B cell (primary cell): ENCODE data around the gene CAMSAP2.

Experiments used
- EZH2 ChIP-seq: IDR thresholded peaks from 2 replicates; pipeline ENCODE4 v1.6.1; 2012; ENCODE audit warnings: borderline replicate concordance, low read depth, mild to moderate bottlenecking, moderate library complexity, low read length; ENCODE audit not compliant: insufficient read depth, poor library complexity, severe bottlenecking
- TF ChIP-seq, protein P1 (sequence below): fragments of 200-600 bp; IDR thresholded peaks from one replicate; pipeline ENCODE4 v1.8.0; 2022; ENCODE audit warnings: antibody characterized with exemption, mild to moderate bottlenecking

- TF ChIP-seq, protein P1, sequence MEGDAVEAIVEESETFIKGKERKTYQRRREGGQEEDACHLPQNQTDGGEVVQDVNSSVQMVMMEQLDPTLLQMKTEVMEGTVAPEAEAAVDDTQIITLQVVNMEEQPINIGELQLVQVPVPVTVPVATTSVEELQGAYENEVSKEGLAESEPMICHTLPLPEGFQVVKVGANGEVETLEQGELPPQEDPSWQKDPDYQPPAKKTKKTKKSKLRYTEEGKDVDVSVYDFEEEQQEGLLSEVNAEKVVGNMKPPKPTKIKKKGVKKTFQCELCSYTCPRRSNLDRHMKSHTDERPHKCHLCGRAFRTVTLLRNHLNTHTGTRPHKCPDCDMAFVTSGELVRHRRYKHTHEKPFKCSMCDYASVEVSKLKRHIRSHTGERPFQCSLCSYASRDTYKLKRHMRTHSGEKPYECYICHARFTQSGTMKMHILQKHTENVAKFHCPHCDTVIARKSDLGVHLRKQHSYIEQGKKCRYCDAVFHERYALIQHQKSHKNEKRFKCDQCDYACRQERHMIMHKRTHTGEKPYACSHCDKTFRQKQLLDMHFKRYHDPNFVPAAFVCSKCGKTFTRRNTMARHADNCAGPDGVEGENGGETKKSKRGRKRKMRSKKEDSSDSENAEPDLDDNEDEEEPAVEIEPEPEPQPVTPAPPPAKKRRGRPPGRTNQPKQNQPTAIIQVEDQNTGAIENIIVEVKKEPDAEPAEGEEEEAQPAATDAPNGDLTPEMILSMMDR, result no peak
- no peak for TF ChIP-seq EZH2
Observed at GRCh38 chr1:200710166-200710565, 28.5 kb upstream of the CAMSAP2 start.
